H1 (cell line): Measurements from ENCODE around the gene CFAP92. TPM values are rescaled to one million over a fixed set of nuclear protein-coding genes. Genes with fewer than 3 reads are reported as not detected.

Source experiments
- CTCF ChIA-PET: fragments of 300-600 bp; sonication (Branson Sonifier 250); formaldehyde crosslinking; loops from one replicate; lab custom pipeline; 2021; ENCODE audit not compliant: partially characterized antibody; lab: Charles Lee
- POLR2A ChIA-PET: fragments of 300-600 bp; sonication (Branson Sonifier 250); formaldehyde crosslinking; loops from one replicate; lab custom pipeline; 2021; ENCODE audit warnings: inconsistent platforms; ENCODE audit not compliant: partially characterized antibody; lab: Charles Lee
- DNase-seq, 2 experiments: peaks; one replicate each; pipeline versions ENCODE4 v3.0.0 to v3.0.0-alpha.2; 2010 to 2022; ENCODE audit warnings: low spot score in 2 of 2, low read depth in 1 of 2, mixed read lengths in 1 of 2
- FAIRE-seq: peaks from 2 replicates; lab custom pipeline; 2011; peaks lifted over from hg19 to GRCh38; lab: Jason Lieb, UNC
- H2AFZ ChIP-seq: 2 replicates; pipeline ENCODE4 v1.8.1; 2012; ENCODE audit warnings: low read length, inconsistent platforms
- H2AK5ac ChIP-seq: 2 replicates; pipeline ENCODE4 v1.6.1; 2013; ENCODE audit warnings: low read depth, low read length
- H2BK120ac ChIP-seq: replicated peaks from 2 replicates; pipeline ENCODE3; 2013; ENCODE audit warnings: low read depth, low read length, inconsistent platforms
- H2BK12ac ChIP-seq: 2 replicates; pipeline ENCODE4 v1.6.1; 2013; ENCODE audit warnings: low read depth, low read length
- H2BK15ac ChIP-seq: 2 replicates; pipeline ENCODE4 v1.6.1; 2013; ENCODE audit warnings: low read length
- H2BK20ac ChIP-seq: 2 replicates; pipeline ENCODE4 v1.6.1; 2013; ENCODE audit warnings: low read length
- H2BK5ac ChIP-seq: 2 replicates; pipeline ENCODE4 v1.6.1; 2013; ENCODE audit warnings: low read depth, low read length
- H3K14ac ChIP-seq: 2 replicates; pipeline ENCODE4 v1.6.1; 2013; ENCODE audit warnings: inconsistent platforms; ENCODE audit not compliant: insufficient read length
- H3K18ac ChIP-seq: 2 replicates; pipeline ENCODE4 v1.6.1; 2013; ENCODE audit warnings: low read length; ENCODE audit errors: extremely low read depth
- H3K23ac ChIP-seq: 2 replicates; pipeline ENCODE4 v1.6.1; 2013; ENCODE audit warnings: inconsistent platforms; ENCODE audit not compliant: insufficient read length
- H3K23me2 ChIP-seq: 2 replicates; pipeline ENCODE4 v1.6.1; 2013; ENCODE audit warnings: low read depth, low read length
- H3K27ac ChIP-seq: 2 replicates; pipeline ENCODE4 v1.6.1; 2011; ENCODE audit warnings: low read depth, low read length, inconsistent platforms
- H3K27me3 ChIP-seq, 4 experiments: replicated peaks in 1 of 4; 1 replicate in 1 of 4; 2 replicates in 3 of 4; pipeline versions ENCODE4 v1.6.1 to v1.8.1; 2011 to 2013; ENCODE audit warnings: low read length in 3 of 4, mild to moderate bottlenecking in 3 of 4, inconsistent platforms in 2 of 4, mixed read lengths in 2 of 4, moderate library complexity in 1 of 4; ENCODE audit not compliant: control insufficient read depth in 3 of 4, insufficient read depth in 3 of 4; ENCODE audit errors: extremely low read depth in 1 of 4
- H3K36me3 ChIP-seq, 4 experiments: 2 replicates each; pipeline versions ENCODE4 v1.6.1 to v1.8.1; 2011 to 2013; ENCODE audit warnings: mild to moderate bottlenecking in 4 of 4, low read length in 3 of 4, moderate library complexity in 2 of 4, control low read depth in 1 of 4, inconsistent platforms in 1 of 4; ENCODE audit not compliant: insufficient read depth in 4 of 4, control insufficient read depth in 2 of 4
- H3K4ac ChIP-seq: replicated peaks from 2 replicates; pipeline ENCODE3; 2013; ENCODE audit warnings: low read length, low read depth, mixed read lengths, inconsistent platforms; ENCODE audit not compliant: insufficient read length
- H3K4me1 ChIP-seq, 4 experiments: replicated peaks in 1 of 4; 1 replicate in 1 of 4; 2 replicates in 3 of 4; pipeline versions ENCODE4 v1.6.1 to v1.8.1; 2011 to 2013; ENCODE audit warnings: low read length in 3 of 4, inconsistent platforms in 2 of 4, mixed read lengths in 1 of 4; ENCODE audit not compliant: insufficient read depth in 4 of 4, control insufficient read depth in 3 of 4
- H3K4me2 ChIP-seq, 2 experiments: 2 replicates each; pipeline versions ENCODE4 v1.6.1 to v1.8.1; 2011 to 2013; ENCODE audit warnings: low read depth in 2 of 2, low read length in 2 of 2, control low read depth in 1 of 2, inconsistent platforms in 1 of 2, mild to moderate bottlenecking in 1 of 2; ENCODE audit not compliant: insufficient read depth in 1 of 2
- H3K4me3 ChIP-seq, 4 experiments: fragments of 200-600, 300-600 bp in 1 of 4; sonication (generic), shearing (Covaris generic), sonication (Bioruptor Twin) in 1 of 4; 2 replicates each; pipeline versions ENCODE4 v1.5.1 to v1.8.1; 2011 to 2016; ENCODE audit warnings: low read length in 4 of 4, low read depth in 3 of 4, control low read depth in 2 of 4, inconsistent platforms in 2 of 4, mild to moderate bottlenecking in 2 of 4, mixed read lengths in 1 of 4, moderate library complexity in 1 of 4; ENCODE audit not compliant: insufficient read depth in 2 of 4; ENCODE audit errors: extremely low read depth in 1 of 4
- H3K56ac ChIP-seq: replicated peaks from 2 replicates; pipeline ENCODE3; 2013; ENCODE audit warnings: low read depth, mild to moderate bottlenecking, mixed read lengths, low read length, inconsistent platforms; ENCODE audit not compliant: insufficient read length
- H3K79me1 ChIP-seq: 2 replicates; pipeline ENCODE4 v1.6.1; 2013; ENCODE audit warnings: low read depth, low read length, control low read depth
- H3K79me2 ChIP-seq, 2 experiments: 2 replicates each; pipeline versions ENCODE4 v1.6.1 to v1.8.1; 2012 to 2013; ENCODE audit warnings: low read length in 2 of 2, mild to moderate bottlenecking in 2 of 2, inconsistent platforms in 1 of 2; ENCODE audit not compliant: insufficient read depth in 2 of 2, control insufficient read depth in 1 of 2
- H3K9ac ChIP-seq, 4 experiments: replicated peaks in 1 of 4; 1 replicate in 1 of 4; 2 replicates in 3 of 4; pipeline versions ENCODE4 v1.6.1 to v1.8.1; 2011 to 2013; ENCODE audit warnings: low read depth in 3 of 4, low read length in 3 of 4, control low read depth in 2 of 4, mild to moderate bottlenecking in 2 of 4, moderate library complexity in 2 of 4, inconsistent platforms in 1 of 4; ENCODE audit errors: extremely low read depth in 1 of 4
- H3K9me3 ChIP-seq, 2 experiments: 2 replicates each; pipeline versions ENCODE4 v1.6.1 to v1.8.1; 2012 to 2013; ENCODE audit warnings: mild to moderate bottlenecking in 2 of 2, moderate library complexity in 2 of 2, control low read depth in 1 of 2, inconsistent platforms in 1 of 2, low read depth in 1 of 2, low read length in 1 of 2, mixed read lengths in 1 of 2; ENCODE audit not compliant: insufficient read depth in 2 of 2
- H4K20me1 ChIP-seq, 2 experiments: replicated peaks in 1 of 2; 2 replicates each; pipeline versions ENCODE3 to v1.8.1; 2011 to 2013; ENCODE audit warnings: inconsistent platforms in 2 of 2, low read length in 2 of 2, mild to moderate bottlenecking in 1 of 2; ENCODE audit not compliant: insufficient read depth in 2 of 2, control insufficient read depth in 1 of 2
- H4K5ac ChIP-seq: 2 replicates; pipeline ENCODE4 v1.6.1; 2013; ENCODE audit warnings: low read length, low read depth, mixed read lengths, inconsistent platforms; ENCODE audit not compliant: insufficient read length
- H4K8ac ChIP-seq: 2 replicates; pipeline ENCODE4 v1.8.0; 2013; ENCODE audit warnings: mild to moderate bottlenecking, moderate library complexity, low read length, inconsistent platforms; ENCODE audit not compliant: insufficient read depth; ENCODE audit errors: extremely low read depth
- H4K91ac ChIP-seq: replicated peaks from 2 replicates; pipeline ENCODE3; 2013; ENCODE audit warnings: low read length, mixed read lengths, inconsistent platforms; ENCODE audit not compliant: insufficient read length
- CREB1 ChIP-seq: IDR thresholded peaks from 2 replicates; pipeline ENCODE4 v1.6.1; 2012; ENCODE audit warnings: inconsistent platforms
- E2F6 ChIP-seq: IDR thresholded peaks from 2 replicates; pipeline ENCODE4 v1.6.1; 2012; ENCODE audit warnings: inconsistent platforms
- EZH2 ChIP-seq: fragments of 200-600 bp; sonication (generic); IDR thresholded peaks from 2 replicates; pipeline ENCODE4 v1.7.1; 2012; ENCODE audit warnings: low read depth, mild to moderate bottlenecking, moderate library complexity, low read length, inconsistent platforms; ENCODE audit not compliant: severe bottlenecking
- GTF2F1 ChIP-seq: IDR thresholded peaks from 2 replicates; pipeline ENCODE4 v1.6.1; 2012; ENCODE audit warnings: low read depth, low read length, improper control_type of control experiment, borderline replicate concordance
- MAX ChIP-seq: IDR thresholded peaks from 2 replicates; pipeline ENCODE4 v1.6.1; 2012; ENCODE audit warnings: inconsistent platforms
- RXRA ChIP-seq: IDR thresholded peaks from 2 replicates; pipeline ENCODE4 v1.6.1; 2011; ENCODE audit warnings: low read depth, mild to moderate bottlenecking, low read length, moderate library complexity; ENCODE audit not compliant: insufficient read depth
- SP1 ChIP-seq: IDR thresholded peaks from 2 replicates; pipeline ENCODE4 v1.6.1; 2011; ENCODE audit warnings: low read depth, low read length
- TBP ChIP-seq: IDR thresholded peaks from 2 replicates; pipeline ENCODE4 v1.6.1; 2011; ENCODE audit warnings: low read depth, low read length, improper control_type of control experiment
- WGBS, 2 experiments: shearing (Covaris generic) in 1 of 2; methylation state at CpG; one replicate each; pipeline versions ENCODE4 v1.1.6 to v1.1.7; 2013 to 2015; ENCODE audit warnings: low lambda C conversion rate in 2 of 2, mixed read lengths in 2 of 2, inconsistent platforms in 1 of 2, low coverage in 1 of 2, missing lambda C conversion rate in 1 of 2; ENCODE audit not compliant: insufficient replicate concordance in 2 of 2, insufficient coverage in 1 of 2, insufficient read length in 1 of 2; ENCODE audit errors: extremely low coverage in 1 of 2, missing lambda C conversion rate in 1 of 2; 5-methylcytosine and 5-hydroxymethylcytosine counted together
- polyA plus RNA-seq, 7 experiments: library from polyadenylated mRNA; depleted of rRNA in 3 of 7; stranded (reverse) in 5 of 7; unstranded in 2 of 7; fragments of >200 nt in 5 of 7; fragments of 200-250 nt in 2 of 7; gene quantifications; 1 replicate in 5 of 7; 2 replicates in 1 of 7; 4 replicates in 1 of 7; pipeline versions ENCODE4 v1.2.1 to v1.2.3, GENCODE V29; 2011 to 2013; ENCODE audit warnings: missing spikeins in 2 of 7, mixed read lengths in 2 of 7
- total RNA-seq: library from RNA; stranded (reverse); fragmentation: NEBNext Ultra II Directional; extraction: Animal tissue kit (Norgen Biotek cat#: 25700); gene quantifications from 2 replicates; pipeline ENCODE4 v1.2.1, GENCODE V29; 2021

CFAP92 gene
- total and polyA plus RNA-seq, 2 of the 8 experiments (the other 6 are each of a cell fraction or from before 2014, with no cell fraction given), result 0.77 to 2.0 TPM

GRCh38 chr3:128992926-128993460 lies 883 bp downstream of the CFAP92 start:
- Histone ChIP-seq H3K36me3 (no peaks in the 10 kb centered on the region), H2BK12ac (peak overlapping the region; percentile 30; the same call in 1 of the 2 replicates), H4K91ac (peak overlapping the region; percentile 78), H2BK5ac (peak overlapping the region; percentile 15; the same call in 1 of the 2 replicates), H2BK120ac (no peak overlapping the region), H3K27me3 (peaks cover 0 to 19% (median 17%) of the 10 kb centered on the region in 4 experiments; a peak in 6 of 7 replicates), H3K18ac (no peak overlapping the region), H2AK5ac (no peak overlapping the region), H4K20me1 (no peaks in the 10 kb centered on the region), H3K9ac (no peak overlapping the region), H2BK20ac (no peak overlapping the region), H3K23ac (no peak overlapping the region), H3K79me2 (no peaks in the 10 kb centered on the region), H4K8ac (peak overlapping the region; percentile 91), H3K27ac (no peak overlapping the region), H3K4me2 (peak overlapping the region; percentile 90 to 94), H3K79me1 (no peaks in the 10 kb centered on the region), H3K23me2 (peaks cover 8% of the 10 kb centered on the region; the same call in 1 of the 2 replicates), H2BK15ac (peak overlapping the region; percentile 94; the same call in 1 of the 2 replicates), H3K4me3 (peak overlapping the region; percentile 42 to 62 (median 51)), H3K14ac (no peak overlapping the region), H3K4me1 (peaks cover 0 to 12% (median 6%) of the 10 kb centered on the region in 4 experiments; a peak in 6 of 7 replicates), H3K9me3 (no peaks in the 10 kb centered on the region), H3K56ac (no peak overlapping the region), H2AFZ (peak overlapping the region; percentile 80), H3K4ac (peak overlapping the region; percentile 90), H4K5ac (no peak overlapping the region)
- TF ChIP-seq TBP, result peak; percentile 33; the same call in 1 of the 2 replicates
- TF ChIP-seq E2F6, result 0 out of 2 replicates have a peak, but pooled peaks have one; percentile 28
- peak; percentile 54 for TF ChIP-seq EZH2
- no peak for TF ChIP-seq RXRA
- no peak for TF ChIP-seq SP1
- TF ChIP-seq CREB1, result 0 out of 2 replicates have a peak, but pooled peaks have one; percentile 6
- TF ChIP-seq GTF2F1, result no peak
- TF ChIP-seq MAX, result peak; percentile 92
- peak in 1 of 2 experiments; percentile 62 for DNase-seq
- ChIA-PET POLR2A (interaction anchor here (0.8 to 1.9 kb wide), 11 partner anchors 9 to 324 kb away, joined by 3 to 5 read pairs (median 3); partner anchors contain the start of gene ACAD9), CTCF (interaction anchor here (0.7 to 3.6 kb wide), 4 partner anchors 23 to 107 kb away, joined by 3 to 28 read pairs (median 12); no protein-coding TSS in a partner anchor)
- FAIRE-seq, result no peak
- WGBS, 2 experiments, result 29% methylated on average over 19 of the region's 20 CpGs; no CpG with 5 or more reads in 1 of the 2 experiments
